ENCODE data around the gene GPBAR1.
A peak's percentile ranks its signal among the peaks of the same experiment; 100 is the strongest.

The GPBAR1 gene

DNA sequence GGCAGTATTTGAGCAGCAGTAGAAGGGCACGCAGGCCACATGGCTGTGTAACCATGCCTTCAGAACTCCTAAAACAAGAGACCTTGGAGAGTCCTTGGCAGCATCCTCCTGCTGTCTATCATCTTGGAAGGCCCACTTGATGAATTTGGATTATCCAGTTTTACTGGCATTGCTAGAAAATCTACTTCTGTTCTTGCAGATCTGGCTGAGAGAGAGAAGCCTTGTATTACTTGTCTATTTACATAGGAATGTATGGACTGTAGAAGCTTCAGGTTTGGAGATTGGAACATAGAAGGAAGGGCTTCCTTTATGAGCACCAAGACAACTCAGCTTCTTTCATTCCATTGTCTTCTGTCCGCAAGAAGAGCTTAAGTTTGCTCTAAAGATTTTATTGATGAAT, 16.1 kb upstream of the GPBAR1 start:
- no peak for DNase-seq (ENCODE audit: low read depth)

DNA sequence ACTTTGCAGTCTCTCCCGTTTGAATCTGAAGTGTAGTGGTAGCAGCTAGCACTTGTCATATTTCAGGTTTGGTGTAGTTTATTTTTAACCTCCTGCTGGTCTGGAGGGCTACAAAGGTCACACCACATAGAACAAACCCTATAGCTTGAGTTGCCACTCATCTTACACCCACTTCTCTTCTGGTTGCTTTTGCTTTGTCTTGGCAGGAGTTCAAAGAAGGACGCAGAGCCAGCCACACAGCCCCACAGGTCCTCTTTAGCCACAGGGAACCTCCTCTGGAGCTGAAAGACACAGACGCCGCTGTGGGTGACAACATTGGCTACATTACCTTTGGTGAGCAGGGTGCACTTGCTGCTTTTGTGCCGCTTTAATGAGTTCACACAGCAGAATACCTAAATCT, 15.6 kb upstream of the GPBAR1 start:
- no peak for DNase-seq (ENCODE audit: low read depth)

DNA sequence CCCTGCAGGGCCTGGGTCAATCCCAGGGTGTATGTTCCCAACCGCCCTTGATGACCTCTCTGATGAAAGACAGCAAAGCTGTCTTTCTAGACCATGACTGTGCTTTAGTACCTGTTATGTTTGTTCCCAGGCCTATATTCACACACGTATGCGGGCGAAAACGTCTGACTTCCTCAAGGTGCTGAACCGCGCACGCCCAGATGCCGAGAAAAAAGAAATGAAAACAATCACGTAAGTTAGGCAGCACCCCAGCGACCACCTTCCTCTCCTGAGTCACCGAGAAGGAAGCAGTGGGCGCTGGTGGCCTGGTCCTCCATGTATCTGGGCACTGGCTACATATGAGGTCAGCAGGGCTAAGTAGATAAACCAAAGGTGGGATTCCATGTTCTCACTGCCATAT, 11.1 kb upstream of the GPBAR1 start:
- no peak for DNase-seq (ENCODE audit: low read depth)

DNA sequence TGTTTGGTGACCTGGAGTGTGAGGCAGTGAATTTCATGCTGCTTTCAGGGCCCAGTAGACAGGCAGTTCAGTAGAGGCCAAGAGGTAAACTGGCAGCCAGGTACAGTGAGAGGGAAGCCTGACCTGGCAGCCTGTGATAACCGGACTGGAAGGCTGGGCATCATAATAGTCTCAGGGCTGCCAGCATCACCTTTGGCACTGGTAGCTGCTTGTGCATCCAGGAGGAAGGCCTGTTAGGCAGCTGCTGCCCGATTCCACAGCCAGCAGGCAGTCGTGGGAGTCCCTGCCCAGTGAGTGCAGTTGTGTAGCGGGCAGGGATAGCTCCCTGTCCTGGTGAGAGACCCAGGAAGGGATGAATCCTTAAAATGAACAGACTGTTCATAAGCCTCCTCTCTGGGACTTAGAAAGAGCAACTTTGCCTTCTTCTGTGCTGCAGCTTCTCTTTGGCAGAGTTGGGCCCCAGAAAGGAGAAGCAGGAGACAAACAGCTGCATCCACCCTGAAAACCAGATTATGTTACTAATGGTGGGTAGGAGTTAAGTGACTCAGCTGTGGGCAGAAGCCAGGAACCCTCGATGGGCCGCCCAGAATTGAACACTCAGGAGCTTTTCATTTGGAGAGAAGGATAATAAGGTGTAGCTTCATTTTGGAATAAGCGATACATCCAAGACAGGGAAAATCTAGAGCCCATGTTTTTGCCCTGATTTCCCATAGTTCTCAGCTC, 8.1 kb upstream of the GPBAR1 start:
- no peak for DNase-seq (ENCODE audit: low read depth)

DNA sequence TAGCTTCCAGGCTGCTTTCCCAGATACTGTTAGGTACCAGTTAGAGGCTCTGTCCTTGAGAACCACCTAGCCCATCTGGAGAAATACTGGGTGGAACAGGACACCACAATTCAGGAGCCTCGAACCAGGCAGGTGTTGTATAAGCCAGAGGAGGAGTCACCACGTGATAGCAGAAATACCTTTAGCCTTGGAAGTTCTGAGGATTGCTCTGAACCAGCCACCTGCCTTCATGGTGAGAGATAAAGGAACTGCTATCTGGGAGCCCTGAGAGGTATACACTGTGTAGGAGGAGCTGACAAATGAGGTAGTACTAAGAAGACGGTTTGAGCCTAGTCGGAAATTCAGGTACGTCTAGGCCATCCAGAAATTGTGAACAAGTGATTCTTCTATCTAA, 7.6 kb upstream of the GPBAR1 start:
- no peak for DNase-seq (ENCODE audit: low read depth)

DNA sequence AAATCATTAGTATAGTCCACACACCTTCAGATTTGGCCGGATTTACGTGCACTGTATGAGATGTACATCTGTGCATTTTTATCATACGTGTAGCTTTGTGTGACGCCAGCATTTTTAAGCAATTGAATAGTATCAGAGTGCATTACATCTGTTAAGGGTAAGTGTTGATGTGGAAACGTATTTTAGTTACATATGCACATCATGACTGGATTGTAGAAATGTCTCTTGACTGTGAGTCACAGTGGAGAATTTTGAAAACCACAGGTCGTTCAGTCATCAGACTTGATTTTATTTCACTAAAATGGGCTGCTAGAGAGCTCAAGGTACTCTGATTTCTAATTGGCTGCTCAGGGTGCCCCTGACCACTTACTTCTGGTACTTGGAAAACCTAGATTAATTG, 5.4 kb upstream of the GPBAR1 start:
- peak; percentile 52 for DNase-seq (ENCODE audit: low read depth)

DNA sequence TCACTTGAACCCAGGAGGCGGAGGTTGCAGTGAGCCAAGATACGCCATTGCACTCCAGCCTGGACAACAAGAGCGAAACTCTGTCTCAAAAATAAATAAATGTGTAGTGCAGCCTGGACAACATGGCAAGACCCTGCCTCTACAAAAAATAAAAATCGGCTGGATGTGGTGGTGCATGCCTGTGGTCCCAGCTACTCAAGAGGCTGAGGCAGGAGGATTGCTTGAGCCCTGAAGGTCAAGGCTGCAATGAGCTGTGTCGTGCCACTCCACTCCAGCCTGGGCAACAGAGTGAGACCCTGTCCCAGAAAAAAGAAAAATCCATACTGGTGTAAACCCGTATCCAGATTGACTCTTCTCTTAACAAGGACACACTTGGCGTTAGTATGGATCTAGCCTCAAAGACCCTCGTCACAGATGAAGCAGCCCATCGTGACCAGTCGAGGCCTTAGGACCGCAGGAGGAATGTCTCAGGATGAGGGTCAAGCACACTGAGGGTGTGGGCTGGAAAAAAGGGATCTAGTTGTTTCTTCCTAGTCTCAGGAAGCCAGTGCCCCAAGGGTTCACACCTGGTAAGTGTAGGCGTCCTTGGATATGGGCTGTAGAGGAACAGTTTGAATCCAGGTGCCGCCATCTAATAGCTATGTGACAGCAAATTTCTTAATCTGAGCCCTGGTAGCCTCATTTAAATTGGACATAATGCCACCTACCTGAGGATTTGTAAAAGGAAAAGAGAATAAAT, 4.0 kb upstream of the GPBAR1 start:
- no peak for DNase-seq (ENCODE audit: low read depth)

DNA sequence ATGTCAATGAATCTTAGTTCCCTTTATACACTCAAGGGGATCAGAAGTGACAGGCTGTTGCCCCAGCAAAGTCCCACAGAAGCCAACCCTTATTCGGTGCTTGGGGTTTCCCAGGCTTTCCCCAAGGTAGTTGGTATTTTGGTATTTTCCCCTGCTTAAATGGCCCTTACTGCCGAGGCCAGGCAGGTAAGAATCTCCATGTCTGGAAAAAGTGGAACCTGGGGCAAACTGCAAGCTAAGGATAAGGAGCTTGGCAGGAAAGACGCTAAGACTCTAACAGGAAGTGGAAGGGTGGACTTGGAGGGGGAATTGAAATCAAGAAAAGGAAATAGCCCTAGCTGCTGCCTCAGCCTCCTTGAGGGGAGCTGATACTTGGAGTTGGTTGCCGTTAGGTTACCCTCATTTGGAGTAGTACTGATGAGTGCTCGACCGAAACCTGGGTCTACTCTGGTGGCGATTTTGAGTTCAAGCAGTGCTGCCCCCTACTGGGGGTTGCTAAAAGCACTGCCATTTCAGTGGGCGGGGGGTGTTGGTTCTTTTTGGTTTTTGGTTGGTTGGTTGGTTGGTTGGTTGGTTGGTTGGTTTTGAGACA, 3.3 kb upstream of the GPBAR1 start:
- peak; percentile 32 for DNase-seq (ENCODE audit: low read depth)

DNA sequence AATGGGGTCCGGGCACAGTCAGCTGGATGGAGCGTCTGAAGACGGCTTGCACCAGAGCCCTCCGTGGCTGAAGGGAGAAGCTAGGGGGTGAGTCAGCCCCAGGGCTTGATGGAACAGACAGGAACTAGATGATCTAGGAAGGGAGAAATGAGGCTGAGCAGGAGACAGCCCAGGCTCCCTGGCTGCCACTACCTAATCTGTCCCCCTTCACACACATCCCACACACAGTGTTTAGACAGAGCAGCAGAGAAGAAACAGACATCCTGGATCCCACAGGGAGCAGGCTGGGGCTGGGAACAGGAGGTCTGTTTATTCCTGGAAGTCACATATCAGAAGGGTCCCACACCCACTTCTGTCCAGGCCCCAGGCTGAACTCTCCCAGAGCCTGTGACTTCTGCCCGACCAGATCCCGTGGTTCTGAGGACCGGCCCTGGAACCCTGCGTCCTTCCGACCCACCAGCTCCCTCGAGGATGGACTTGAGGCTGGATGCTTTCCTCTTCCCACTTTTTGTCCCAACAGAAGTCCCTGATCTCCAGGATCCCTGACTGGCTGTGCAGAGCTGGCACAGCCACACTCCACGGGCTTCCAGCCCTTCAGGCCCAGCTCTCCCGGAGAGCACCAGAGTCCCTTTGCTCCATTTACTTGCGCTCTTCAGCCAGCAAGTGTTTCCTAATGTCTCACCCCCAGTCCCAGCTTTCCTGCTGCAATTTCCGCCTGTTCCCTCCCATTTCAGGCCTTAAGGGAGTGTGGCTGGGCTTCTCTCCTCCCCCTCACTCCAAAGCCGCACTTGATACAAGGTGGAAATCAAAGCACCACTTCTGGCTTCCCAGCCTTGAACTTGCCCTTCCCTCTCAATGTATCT, 1.5 kb upstream of the GPBAR1 start:
- DNase-seq (ENCODE audit: low read depth) = peak; percentile 82

DNA sequence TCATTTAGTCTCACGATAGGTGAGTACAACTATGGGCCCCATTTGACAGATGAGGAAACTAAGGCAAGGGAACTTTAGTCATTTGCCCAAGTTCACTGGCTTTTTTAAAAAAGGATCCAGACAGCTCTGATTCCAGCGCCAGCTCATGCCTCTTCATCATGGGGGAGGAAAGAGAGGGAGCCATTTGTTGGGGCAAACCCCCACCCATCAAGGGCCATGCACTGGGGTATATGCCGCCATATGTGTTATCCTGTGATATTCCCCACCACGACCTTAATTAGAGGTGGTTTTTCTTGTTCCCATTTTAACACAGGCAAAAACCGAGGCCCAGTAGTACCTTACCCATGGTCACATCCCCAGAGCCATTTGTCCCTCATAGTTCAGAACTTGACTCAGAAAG, 649 bp upstream of the GPBAR1 start:
- no peak for DNase-seq (ENCODE audit: low read depth)

DNA sequence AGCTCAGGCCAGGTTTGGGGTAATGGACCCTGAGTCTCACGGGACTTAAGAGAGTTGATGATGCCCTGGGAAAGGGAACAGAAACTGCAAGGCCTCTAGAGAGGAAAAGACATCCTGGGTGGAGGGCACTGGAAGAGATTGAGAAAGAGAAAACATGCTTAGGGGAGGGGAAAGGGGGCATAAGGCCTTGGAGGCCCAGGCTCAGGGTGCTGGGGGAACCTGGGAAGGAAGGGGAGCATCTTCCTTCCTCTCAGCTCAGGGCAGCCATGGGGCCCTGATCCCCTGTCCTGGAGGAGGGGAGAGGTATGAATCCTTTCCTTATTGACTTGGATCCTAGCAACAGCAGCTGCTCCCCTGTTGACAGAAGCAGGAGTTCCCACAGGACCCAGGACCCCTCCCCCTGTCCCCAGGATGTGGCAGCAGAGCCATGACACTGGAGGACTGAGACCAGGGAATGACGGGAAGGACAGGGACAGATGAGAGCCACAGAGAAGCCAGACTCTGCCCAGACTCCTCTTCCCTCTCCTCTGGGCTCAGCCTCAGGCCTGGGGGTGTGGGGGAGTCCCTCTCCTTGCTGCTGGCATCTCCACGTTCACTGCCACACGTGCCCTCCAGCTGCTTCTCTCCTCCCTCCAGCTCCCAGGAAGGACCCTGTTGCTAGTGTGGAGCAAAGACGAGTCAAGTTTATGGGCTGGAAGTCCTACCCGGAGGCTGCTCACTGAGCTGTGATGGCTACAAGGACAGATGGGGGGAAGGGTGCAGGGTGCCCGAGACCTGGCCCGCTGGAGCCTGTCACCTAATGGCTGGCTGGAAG, 815 bp downstream of the GPBAR1 start:
- no peak for DNase-seq (ENCODE audit: low read depth)

DNA sequence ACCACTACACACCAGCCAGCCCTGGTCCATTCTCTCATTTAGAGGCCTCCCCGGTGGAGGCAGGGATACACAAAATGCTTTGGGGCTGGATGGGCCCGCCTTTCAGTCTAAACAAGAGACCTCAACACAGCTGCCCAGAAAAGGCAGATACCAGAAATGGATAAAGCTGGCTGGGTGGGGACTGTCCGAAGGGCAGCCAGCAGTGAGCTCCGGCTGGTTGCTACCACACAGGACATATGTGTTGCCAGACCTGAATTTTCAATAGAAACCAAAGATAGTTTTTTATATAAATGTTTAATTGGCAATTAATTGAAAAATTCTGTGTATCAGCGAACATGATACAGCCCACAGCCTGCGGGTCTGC, 1.4 kb downstream of the GPBAR1 start:
- DNase-seq (ENCODE audit: low read depth) = no peak

DNA sequence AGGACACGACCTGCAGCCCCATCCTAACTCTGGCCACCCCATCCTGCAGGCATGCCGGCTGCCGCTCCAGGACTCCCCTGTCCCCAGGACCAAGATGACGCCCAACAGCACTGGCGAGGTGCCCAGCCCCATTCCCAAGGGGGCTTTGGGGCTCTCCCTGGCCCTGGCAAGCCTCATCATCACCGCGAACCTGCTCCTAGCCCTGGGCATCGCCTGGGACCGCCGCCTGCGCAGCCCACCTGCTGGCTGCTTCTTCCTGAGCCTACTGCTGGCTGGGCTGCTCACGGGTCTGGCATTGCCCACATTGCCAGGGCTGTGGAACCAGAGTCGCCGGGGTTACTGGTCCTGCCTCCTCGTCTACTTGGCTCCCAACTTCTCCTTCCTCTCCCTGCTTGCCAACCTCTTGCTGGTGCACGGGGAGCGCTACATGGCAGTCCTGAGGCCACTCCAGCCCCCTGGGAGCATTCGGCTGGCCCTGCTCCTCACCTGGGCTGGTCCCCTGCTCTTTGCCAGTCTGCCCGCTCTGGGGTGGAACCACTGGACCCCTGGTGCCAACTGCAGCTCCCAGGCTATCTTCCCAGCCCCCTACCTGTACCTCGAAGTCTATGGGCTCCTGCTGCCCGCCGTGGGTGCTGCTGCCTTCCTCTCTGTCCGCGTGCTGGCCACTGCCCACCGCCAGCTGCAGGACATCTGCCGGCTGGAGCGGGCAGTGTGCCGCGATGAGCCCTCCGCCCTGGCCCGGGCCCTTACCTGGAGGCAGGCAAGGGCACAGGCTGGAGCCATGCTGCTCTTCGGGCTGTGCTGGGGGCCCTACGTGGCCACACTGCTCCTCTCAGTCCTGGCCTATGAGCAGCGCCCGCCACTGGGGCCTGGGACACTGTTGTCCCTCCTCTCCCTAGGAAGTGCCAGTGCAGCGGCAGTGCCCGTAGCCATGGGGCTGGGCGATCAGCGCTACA, 2.1 kb downstream of the GPBAR1 start:
- no peak for DNase-seq (ENCODE audit: low read depth)

DNA sequence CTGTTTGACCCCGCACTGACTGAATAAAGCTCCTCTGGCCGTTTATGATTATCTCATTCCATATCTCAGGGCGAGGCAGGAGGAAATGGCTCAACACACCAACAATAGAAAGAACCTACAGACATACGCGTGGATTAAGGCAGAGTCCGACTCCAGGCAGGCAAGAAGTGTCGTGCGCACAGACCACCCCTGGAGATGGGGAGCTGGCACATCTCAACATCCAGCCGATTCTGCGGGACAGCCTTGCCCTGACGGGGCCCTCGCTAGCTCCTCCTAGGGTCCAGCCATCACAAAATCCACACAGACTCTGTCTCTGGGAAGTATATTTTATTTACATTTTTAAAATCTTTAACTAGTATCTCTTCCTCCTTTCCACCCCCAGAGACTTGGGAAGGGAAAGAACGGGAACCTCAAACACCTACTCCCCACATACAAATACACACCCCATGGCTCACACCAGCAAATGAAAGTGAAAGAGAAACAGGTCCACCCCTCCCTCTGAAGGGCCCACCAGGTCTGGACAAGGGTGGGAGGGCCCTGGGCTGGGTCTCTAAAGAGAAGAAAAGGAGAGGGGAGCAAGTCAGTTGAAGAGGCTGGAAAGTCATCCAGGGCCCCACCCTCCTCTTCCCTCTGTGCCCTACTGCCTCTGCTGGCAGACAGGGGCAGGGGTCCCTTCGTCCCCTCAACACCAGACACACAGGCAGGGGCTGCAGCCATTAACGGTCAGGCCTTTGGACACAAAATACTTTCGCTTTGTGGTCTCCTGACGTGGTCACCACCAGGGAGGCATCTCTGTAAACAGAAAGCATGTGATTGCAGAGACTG, 3.2 kb downstream of the GPBAR1 start:
- DNase-seq (ENCODE audit: low read depth) = no peak

DNA sequence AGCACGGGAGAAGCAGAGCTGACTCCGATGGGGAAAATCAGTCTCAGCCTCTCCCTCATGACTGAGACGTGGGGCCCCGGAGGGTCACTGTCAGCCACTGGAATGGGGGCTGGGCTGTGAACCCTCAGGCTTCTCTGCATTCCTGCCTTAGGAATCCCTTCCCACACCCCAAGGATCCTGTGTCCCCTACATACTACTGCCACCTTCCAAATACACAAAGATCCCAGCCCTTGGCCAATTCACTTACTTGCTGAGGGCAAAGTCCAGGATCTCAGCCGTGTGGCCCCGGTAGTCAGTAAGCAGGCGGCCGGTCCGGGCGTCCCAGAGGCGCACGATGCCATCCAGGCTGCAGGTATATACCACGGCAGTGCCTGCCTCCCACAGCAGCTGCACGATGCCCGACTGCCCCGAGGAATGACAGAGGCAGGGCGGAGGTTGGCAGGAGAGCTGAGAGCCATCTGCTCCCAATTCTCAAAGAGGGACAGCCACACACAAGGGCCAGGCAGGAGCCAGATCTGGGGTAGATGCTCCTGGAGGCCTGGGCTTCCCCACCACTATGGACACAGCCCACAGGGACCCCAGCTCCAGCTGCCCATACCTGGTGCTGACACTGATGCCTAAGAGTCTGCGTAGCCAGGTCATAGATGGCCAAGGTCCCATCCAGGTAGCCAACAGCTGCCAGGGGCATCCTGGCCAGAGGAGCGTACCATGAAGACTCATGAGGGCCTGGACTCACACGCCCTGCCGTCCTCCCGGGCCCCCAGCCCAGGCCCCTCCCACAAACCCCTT, 4.2 kb downstream of the GPBAR1 start:
- DNase-seq (ENCODE audit: low read depth) = no peak

DNA sequence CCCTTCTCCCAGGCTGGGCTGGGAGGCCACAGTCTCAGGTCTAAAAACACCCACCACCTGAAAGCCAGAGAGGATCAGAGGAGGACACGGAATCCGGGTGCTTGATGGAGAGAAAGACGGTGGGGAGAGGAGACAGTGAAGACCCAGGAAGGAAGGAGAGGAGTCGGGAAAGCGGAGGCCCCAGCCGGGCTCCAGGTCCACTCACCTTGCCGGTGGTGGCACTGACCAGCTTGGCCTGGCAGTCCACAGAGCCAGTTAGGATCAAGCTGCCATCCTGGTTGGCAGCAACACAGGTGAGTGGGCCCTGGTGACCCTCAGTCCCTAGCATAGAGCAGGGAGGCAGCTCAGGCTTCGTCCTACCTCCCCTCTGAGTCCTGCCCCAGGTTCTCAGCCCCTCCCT, 4.8 kb downstream of the GPBAR1 start:
- DNase-seq (ENCODE audit: low read depth) = no peak

DNA sequence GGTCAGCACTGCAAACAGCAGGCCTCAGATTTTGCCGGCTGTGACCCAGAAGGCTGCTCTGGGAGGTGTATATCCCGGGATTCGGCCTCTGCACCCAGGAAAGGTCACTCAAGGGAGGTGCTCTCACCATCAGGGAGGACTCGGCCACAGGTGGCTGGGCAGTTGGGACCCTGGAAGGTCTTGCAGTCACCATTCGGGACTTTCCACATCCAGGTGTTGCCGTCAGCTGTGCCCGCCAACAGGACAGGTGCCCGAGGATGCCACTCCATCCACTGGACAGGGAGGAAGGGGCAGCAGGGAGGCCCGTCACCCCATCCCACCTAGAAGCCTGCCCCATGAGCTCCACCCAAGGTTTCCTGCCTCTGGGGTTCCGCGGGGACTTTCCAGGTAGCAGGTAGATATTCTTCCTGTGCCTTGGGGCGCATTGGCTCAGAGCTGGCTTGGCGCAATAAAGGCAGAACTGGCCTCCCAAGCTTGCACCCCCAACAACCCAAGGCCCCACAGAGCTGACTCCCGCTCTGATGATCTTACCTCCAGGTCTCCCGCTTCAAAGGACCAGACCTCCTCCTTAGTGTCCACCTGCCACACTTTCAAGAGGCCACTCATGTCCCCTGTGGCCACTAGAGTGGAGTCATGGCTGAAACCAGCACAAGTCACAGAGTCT, 5.6 kb downstream of the GPBAR1 start:
- no peak for DNase-seq (ENCODE audit: low read depth)

DNA sequence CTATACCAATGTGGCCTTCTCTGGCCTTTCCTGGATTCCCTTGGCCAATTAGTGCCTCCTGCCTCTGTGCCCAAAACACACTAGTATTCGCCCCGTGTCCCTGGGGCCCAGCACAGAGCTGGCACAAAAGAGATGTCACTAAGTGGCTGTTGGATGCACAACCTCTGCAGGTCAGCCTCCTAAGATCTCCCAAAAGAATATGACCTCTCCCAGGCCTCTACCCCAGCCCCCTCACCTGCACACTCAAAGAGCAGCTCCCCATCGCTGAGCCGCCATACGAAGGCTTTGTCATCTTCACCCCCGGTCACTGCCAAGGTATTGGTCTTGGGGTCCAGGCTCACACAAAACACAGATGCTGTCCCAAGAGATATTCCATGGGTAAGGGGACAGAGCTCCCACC, 6.4 kb downstream of the GPBAR1 start:
- no peak for DNase-seq (ENCODE audit: low read depth)
